Loucy (cell line): ENCODE measurements around the gene FAM234A.

Experiments
- H2AFZ ChIP-seq: fragments of 200-600 bp; sonication (generic); 2 replicates; pipeline ENCODE4 v1.6.0; 2016; ENCODE audit warnings: antibody characterized with exemption, mild to moderate bottlenecking, low read length, moderate library complexity
- H3F3A ChIP-seq: fragments of 200-600 bp; 2 replicates; pipeline ENCODE4 v1.6.0; 2016; ENCODE audit warnings: antibody characterized with exemption, low read depth, mild to moderate bottlenecking
- H3K27me3 ChIP-seq: fragments of 200-600 bp; sonication (generic); 2 replicates; pipeline ENCODE4 v1.6.1; 2014; ENCODE audit warnings: low read length, mild to moderate bottlenecking; ENCODE audit not compliant: insufficient read depth, poor library complexity, severe bottlenecking
- H3K36me3 ChIP-seq: fragments of 200-600 bp; sonication (generic); 2 replicates; pipeline ENCODE4 v1.6.1; 2016; ENCODE audit warnings: low read length; ENCODE audit not compliant: insufficient read depth
- H3K4me1 ChIP-seq: fragments of 200-600 bp; sonication (generic); 2 replicates; pipeline ENCODE4 v1.5.1; 2014; ENCODE audit warnings: low read length, mild to moderate bottlenecking; ENCODE audit not compliant: insufficient read depth, poor library complexity, severe bottlenecking
- H3K4me2 ChIP-seq: fragments of 200-600 bp; sonication (generic); 2 replicates; pipeline ENCODE4 v1.6.0; 2014; ENCODE audit warnings: antibody characterized with exemption, low read length, low read depth, mild to moderate bottlenecking; ENCODE audit not compliant: poor library complexity, severe bottlenecking
- H3K4me3 ChIP-seq: fragments of 200-600 bp; sonication (generic); 2 replicates; pipeline ENCODE4 v1.5.1; 2014; ENCODE audit warnings: low read length, mild to moderate bottlenecking, mixed read lengths; ENCODE audit not compliant: poor library complexity, severe bottlenecking
- H3K79me2 ChIP-seq: fragments of 200-600 bp; sonication (generic); 2 replicates; pipeline ENCODE4 v1.6.1; 2014; ENCODE audit warnings: low read length; ENCODE audit not compliant: insufficient read depth
- H3K9ac ChIP-seq: fragments of 200-600 bp; sonication (generic); 2 replicates; pipeline ENCODE4 v1.6.0; 2014; ENCODE audit warnings: mild to moderate bottlenecking, low read depth, low read length, moderate library complexity; ENCODE audit not compliant: poor library complexity, severe bottlenecking
- H3K9me2 ChIP-seq: fragments of 200-600 bp; sonication (generic); replicated peaks from 2 replicates; pipeline ENCODE4 v1.6.1; 2016; ENCODE audit warnings: low read depth, low read length, mixed read lengths
- H3K9me3 ChIP-seq: fragments of 200-600 bp; sonication (generic); 2 replicates; pipeline ENCODE4 v1.6.1; 2014; ENCODE audit warnings: mild to moderate bottlenecking, antibody characterized with exemption, low read length, low read depth; ENCODE audit not compliant: insufficient read depth
- H4K20me1 ChIP-seq: fragments of 200-600 bp; sonication (generic); 2 replicates; pipeline ENCODE4 v1.6.0; 2014; ENCODE audit warnings: antibody characterized with exemption, low read length, mild to moderate bottlenecking; ENCODE audit not compliant: insufficient read depth, poor library complexity, severe bottlenecking
- EZH2phosphoT487 ChIP-seq: fragments of 200-600 bp; IDR thresholded peaks from 2 replicates; pipeline ENCODE4 v1.6.1; 2018; ENCODE audit warnings: antibody characterized with exemption, mild to moderate bottlenecking, moderate library complexity, borderline replicate concordance
- TF ChIP-seq, protein P1 (sequence below): fragments of 200-600 bp; sonication (generic); conservative IDR thresholded peaks from 2 replicates; pipeline ENCODE4 v1.5.1; 2014; ENCODE audit warnings: mild to moderate bottlenecking, antibody characterized with exemption, low read length

Gene FAM234A, protein sequence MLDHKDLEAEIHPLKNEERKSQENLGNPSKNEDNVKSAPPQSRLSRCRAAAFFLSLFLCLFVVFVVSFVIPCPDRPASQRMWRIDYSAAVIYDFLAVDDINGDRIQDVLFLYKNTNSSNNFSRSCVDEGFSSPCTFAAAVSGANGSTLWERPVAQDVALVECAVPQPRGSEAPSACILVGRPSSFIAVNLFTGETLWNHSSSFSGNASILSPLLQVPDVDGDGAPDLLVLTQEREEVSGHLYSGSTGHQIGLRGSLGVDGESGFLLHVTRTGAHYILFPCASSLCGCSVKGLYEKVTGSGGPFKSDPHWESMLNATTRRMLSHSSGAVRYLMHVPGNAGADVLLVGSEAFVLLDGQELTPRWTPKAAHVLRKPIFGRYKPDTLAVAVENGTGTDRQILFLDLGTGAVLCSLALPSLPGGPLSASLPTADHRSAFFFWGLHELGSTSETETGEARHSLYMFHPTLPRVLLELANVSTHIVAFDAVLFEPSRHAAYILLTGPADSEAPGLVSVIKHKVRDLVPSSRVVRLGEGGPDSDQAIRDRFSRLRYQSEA

DNA sequence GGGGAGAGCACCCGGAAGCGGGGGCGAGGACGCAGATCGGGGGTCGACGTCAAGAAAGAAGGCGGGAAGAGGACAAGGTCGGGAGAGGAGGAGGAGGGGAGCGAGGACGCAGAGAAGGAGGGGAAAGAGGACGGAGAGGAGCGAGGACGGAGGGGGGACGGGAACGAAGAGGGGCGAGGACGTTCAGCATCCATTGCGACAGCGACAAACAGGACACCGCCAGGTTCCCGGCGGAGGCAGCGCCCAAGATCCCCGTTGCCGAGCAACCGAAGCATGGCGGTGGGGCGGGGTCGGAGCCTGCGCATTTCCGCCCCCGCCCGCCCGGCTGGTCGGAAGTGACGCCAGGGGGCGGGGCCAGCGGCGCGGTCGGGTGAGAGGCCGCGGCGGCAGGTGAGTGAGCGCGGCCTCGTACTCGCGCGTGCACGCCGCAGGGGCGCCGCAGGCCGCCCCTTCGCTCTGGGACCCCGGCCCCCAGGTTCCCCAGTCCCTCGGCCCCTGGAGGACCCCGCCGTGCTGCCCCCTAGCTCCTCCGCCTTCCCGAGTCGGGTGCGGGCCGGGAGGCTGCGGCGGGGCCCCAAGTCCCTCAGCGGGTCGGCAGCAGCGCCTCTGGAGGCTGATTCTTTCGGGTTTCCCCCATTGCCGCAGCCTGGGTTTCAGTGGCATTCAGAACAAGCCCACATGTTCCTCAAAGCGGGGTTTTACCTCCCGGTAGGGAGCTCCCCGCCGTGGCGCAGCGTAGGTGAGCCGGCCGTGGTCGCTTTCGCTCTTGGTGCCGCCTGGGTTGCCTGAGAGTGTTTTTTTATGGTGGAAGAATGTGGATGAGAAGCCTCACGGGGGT lies at the start of gene FAM234A:
TSS of gene FAM234A (plus strand) at position 354 of the 838 bp plus-strand sequence. CDS start 19,593 bp downstream, outside the sequence.
- no peaks in the 10 kb centered on the region for H3K27me3 ChIP-seq

DNA sequence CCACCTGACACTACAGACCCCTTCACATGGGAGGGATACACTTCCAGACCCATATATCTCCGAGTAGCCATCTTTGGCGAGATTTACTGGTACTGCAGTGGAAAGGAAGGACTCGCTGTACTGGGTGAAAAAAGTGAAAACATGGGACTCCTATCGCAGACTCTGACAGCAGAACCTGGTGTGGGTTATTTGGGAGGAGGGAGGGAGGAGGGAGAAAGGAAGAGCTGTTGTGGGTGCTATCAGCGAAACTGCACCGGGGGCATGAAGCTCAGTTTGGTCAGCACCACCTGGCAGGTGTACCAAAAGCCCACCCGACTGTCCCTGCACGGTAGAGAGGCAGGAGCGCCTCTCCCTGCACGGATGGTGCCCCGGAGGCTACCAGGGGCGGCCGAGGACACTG lies 49.4 kb upstream of the FAM234A start:
- H3K4me3 ChIP-seq, result no peak overlapping the region
- H3K27me3 ChIP-seq, result no peaks in the 10 kb centered on the region
- H3K9ac ChIP-seq, result no peak overlapping the region
- H3K79me2 ChIP-seq, result no peaks in the 10 kb centered on the region
- no peak overlapping the region for H3K4me2 ChIP-seq
- no peaks in the 10 kb centered on the region for H3K9me3 ChIP-seq
- H3K36me3 ChIP-seq, result peaks cover 21% of the 10 kb centered on the region; the same call in 1 of the 2 replicates
- no peaks in the 10 kb centered on the region for H3K4me1 ChIP-seq
- no peak overlapping the region for H2AFZ ChIP-seq
- no peaks in the 10 kb centered on the region for H3F3A ChIP-seq
- H3K9me2 ChIP-seq, result no peaks in the 10 kb centered on the region
- no peaks in the 10 kb centered on the region for H4K20me1 ChIP-seq
- TF ChIP-seq, protein P1, sequence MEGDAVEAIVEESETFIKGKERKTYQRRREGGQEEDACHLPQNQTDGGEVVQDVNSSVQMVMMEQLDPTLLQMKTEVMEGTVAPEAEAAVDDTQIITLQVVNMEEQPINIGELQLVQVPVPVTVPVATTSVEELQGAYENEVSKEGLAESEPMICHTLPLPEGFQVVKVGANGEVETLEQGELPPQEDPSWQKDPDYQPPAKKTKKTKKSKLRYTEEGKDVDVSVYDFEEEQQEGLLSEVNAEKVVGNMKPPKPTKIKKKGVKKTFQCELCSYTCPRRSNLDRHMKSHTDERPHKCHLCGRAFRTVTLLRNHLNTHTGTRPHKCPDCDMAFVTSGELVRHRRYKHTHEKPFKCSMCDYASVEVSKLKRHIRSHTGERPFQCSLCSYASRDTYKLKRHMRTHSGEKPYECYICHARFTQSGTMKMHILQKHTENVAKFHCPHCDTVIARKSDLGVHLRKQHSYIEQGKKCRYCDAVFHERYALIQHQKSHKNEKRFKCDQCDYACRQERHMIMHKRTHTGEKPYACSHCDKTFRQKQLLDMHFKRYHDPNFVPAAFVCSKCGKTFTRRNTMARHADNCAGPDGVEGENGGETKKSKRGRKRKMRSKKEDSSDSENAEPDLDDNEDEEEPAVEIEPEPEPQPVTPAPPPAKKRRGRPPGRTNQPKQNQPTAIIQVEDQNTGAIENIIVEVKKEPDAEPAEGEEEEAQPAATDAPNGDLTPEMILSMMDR, result no peak
- no peak for TF ChIP-seq EZH2phosphoT487

More for the DNA sequence above, at the start of gene FAM234A:
- Histone ChIP-seq H3F3A (peaks cover 6% of the 10 kb centered on the region; the same call in 1 of the 2 replicates), H3K9me3 (no peaks in the 10 kb centered on the region), H3K9me2 (no peaks in the 10 kb centered on the region), H3K4me1 (no peaks in the 10 kb centered on the region), H4K20me1 (peaks cover 3% of the 10 kb centered on the region), H3K4me2 (peak within 1 kb of the TSS; percentile 88), H3K79me2 (no peaks in the 10 kb centered on the region), H3K9ac (peak within 1 kb of the TSS; percentile 76), H3K4me3 (peak within 1 kb of the TSS; percentile 89), H2AFZ (peak within 1 kb of the TSS; percentile 89), H3K36me3 (no peaks in the 10 kb centered on the region)
- TF ChIP-seq, protein P1, result peak; percentile 43
- no peak for TF ChIP-seq EZH2phosphoT487

DNA sequence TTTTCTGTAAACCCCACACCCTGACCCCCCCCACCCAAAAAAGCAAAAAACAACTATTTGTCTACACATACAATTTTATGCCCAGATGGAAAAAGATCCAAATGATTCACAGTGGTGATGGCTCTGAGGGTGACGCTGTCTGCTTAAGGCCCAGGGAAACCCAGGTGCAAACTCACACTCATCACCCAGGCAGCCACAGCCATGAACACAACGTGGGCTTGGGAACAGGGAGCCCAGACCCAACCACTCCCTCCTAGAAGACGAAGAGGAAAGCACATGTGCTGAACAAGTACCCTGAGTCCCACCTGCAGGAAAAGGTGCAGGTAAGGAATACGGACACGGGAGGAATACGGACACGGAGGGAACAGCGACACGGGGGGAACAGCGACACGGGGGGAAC lies 48.9 kb upstream of the FAM234A start:
- no peak overlapping the region for H3K4me2 ChIP-seq
- no peaks in the 10 kb centered on the region for H3K9me2 ChIP-seq
- no peak overlapping the region for H2AFZ ChIP-seq
- H4K20me1 ChIP-seq, result no peaks in the 10 kb centered on the region
- no peaks in the 10 kb centered on the region for H3K4me1 ChIP-seq
- peaks cover 21% of the 10 kb centered on the region; the same call in 1 of the 2 replicates for H3K36me3 ChIP-seq
- no peaks in the 10 kb centered on the region for H3K9me3 ChIP-seq
- no peaks in the 10 kb centered on the region for H3K79me2 ChIP-seq
- no peak overlapping the region for H3K4me3 ChIP-seq
- TF ChIP-seq, protein P1, result no peak
- TF ChIP-seq EZH2phosphoT487, result no peak
- no peak overlapping the region for H3K9ac ChIP-seq
- H3K27me3 ChIP-seq, result no peaks in the 10 kb centered on the region
- H3F3A ChIP-seq, result no peaks in the 10 kb centered on the region
